Esophagus muscularis mucosa (tissue), 4 donors: ENCODE data around the gene HAUS5. TPM values are rescaled to one million over a fixed set of nuclear protein-coding genes. Genes with fewer than 3 reads are reported as not detected.

Experiments
- DNase-seq: peaks from one replicate; pipeline ENCODE4 v3.0.0-alpha.2; 2017; ENCODE audit errors: extremely low spot score
- H3K27ac ChIP-seq, 4 donors: fragments of 200-600 bp; sonication (generic); replicated peaks in 1 of 4; 1 replicate in 3 of 4; 2 replicates in 1 of 4; pipeline ENCODE4 v1.5.1; 2016 to 2019; ENCODE audit warnings: mild to moderate bottlenecking in 1 of 4
- H3K27me3 ChIP-seq, 4 donors: fragments of 200-600 bp; sonication (generic); one replicate each; pipeline versions ENCODE4 v1.5.1 to v1.6.0; 2016 to 2019
- H3K36me3 ChIP-seq, 4 donors: fragments of 200-600 bp; sonication (generic); one replicate each; pipeline ENCODE4 v1.5.1; 2016 to 2019
- H3K4me1 ChIP-seq, 4 donors: fragments of 200-600 bp; sonication (generic); one replicate each; pipeline ENCODE4 v1.5.1; 2016 to 2019
- H3K4me3 ChIP-seq, 4 donors: fragments of 200-600 bp; sonication (generic); 1 replicate in 2 of 4; 2 replicates in 2 of 4; pipeline ENCODE4 v1.5.1; 2016 to 2019; ENCODE audit warnings: mild to moderate bottlenecking in 4 of 4, moderate library complexity in 1 of 4
- H3K9me3 ChIP-seq, 4 donors: fragments of 200-600 bp; sonication (generic); 1 replicate in 3 of 4; 2 replicates in 1 of 4; pipeline ENCODE4 v1.5.1; 2016 to 2019
- EP300 ChIP-seq: sonication (generic); formaldehyde crosslinking; IDR thresholded peaks from one replicate; pipeline ENCODE4 v1.6.1; 2017; ENCODE audit warnings: antibody characterized with exemption
- POLR2A ChIP-seq: fragments of 450-650 bp; IDR thresholded peaks from one replicate; pipeline ENCODE4 v1.6.1; 2017; ENCODE audit warnings: antibody characterized with exemption, moderate library complexity, mild to moderate bottlenecking, low read depth
- POLR2AphosphoS5 ChIP-seq, 2 donors: sonication (generic); formaldehyde crosslinking; IDR thresholded peaks; one replicate each; pipeline ENCODE4 v1.6.1; 2017; ENCODE audit warnings: antibody characterized with exemption in 2 of 2
- WGBS: methylation state at CpG from one replicate; pipeline ENCODE4 v1.1.5; 2018; 5-methylcytosine and 5-hydroxymethylcytosine counted together
- intact Hi-C: fragments of 100-400 bp; cut with DNase I; formaldehyde crosslinking; loops from one replicate; pipeline ENCODE4 v1.15.1; 2023
- total RNA-seq, 4 donors: library from RNA; depleted of rRNA; stranded (reverse); fragments of >200 nt; gene quantifications; one replicate each; pipeline versions ENCODE4 v1.1.0 to v1.2.1, GENCODE V29; 2016
- TF ChIP-seq, protein P1 (sequence below), 3 experiments: fragments of 200-600 bp in 2 of 3; fragments of 450-650 bp in 1 of 3; sonication (generic) in 2 of 3; IDR thresholded peaks; one replicate each; pipeline ENCODE4 v1.5.1; 2017 to 2019; ENCODE audit warnings: antibody characterized with exemption in 3 of 3, mild to moderate bottlenecking in 2 of 3, moderate library complexity in 1 of 3

HAUS5 gene
- total RNA-seq, 4 donors from 2014 or later: 3.7 to 4.7 (median 4.3) TPM

- no peak overlapping the region for H3K4me3 ChIP-seq
- 83% methylated on average over 6 of the region's 6 CpGs for WGBS
- peaks cover 3 to 10% (median 8%) of the 10 kb centered on the region in 4 donors for H3K4me1 ChIP-seq
- intact Hi-C loops: no loop called here
- peaks cover 0 to 17% (median 9%) of the 10 kb centered on the region in 4 donors for H3K36me3 ChIP-seq
- DNase-seq: no peak
- no peaks in the 10 kb centered on the region for H3K9me3 ChIP-seq
- peaks cover 0 to 28% (median 8%) of the 10 kb centered on the region in 4 donors for H3K27me3 ChIP-seq
- H3K27ac ChIP-seq: no peak overlapping the region
- TF ChIP-seq POLR2A (no peak), POLR2AphosphoS5 (IDR thresholded peaks at IDR 0.05) (no peak), EP300 (no peak)
- TF ChIP-seq, protein P1, sequence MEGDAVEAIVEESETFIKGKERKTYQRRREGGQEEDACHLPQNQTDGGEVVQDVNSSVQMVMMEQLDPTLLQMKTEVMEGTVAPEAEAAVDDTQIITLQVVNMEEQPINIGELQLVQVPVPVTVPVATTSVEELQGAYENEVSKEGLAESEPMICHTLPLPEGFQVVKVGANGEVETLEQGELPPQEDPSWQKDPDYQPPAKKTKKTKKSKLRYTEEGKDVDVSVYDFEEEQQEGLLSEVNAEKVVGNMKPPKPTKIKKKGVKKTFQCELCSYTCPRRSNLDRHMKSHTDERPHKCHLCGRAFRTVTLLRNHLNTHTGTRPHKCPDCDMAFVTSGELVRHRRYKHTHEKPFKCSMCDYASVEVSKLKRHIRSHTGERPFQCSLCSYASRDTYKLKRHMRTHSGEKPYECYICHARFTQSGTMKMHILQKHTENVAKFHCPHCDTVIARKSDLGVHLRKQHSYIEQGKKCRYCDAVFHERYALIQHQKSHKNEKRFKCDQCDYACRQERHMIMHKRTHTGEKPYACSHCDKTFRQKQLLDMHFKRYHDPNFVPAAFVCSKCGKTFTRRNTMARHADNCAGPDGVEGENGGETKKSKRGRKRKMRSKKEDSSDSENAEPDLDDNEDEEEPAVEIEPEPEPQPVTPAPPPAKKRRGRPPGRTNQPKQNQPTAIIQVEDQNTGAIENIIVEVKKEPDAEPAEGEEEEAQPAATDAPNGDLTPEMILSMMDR (IDR thresholded peaks at IDR 0.05): no peak
These were observed 57.0 kb downstream of the HAUS5 start for GRCh38 chr19:35669566-35669965.

- Histone ChIP-seq H3K9me3 (no peaks in the 10 kb centered on the region), H3K27ac (no peak overlapping the region), H3K4me1 (peaks cover 3 to 10% (median 8%) of the 10 kb centered on the region in 4 donors), H3K4me3 (no peak overlapping the region), H3K36me3 (peaks cover 0 to 13% (median 7%) of the 10 kb centered on the region in 4 donors), H3K27me3 (peaks cover 0 to 32% (median 8%) of the 10 kb centered on the region in 4 donors)
- TF ChIP-seq, protein P1 (IDR thresholded peaks at IDR 0.05): no peak
- TF ChIP-seq EP300 (no peak), POLR2A (no peak), POLR2AphosphoS5 (IDR thresholded peaks at IDR 0.05) (no peak)
- intact Hi-C loops: no loop called here
- whole genome bisulfite sequencing: 68% methylated on average over 4 of the region's 4 CpGs
- DNase-seq: no peak
These were observed 57.4 kb downstream of the HAUS5 start for GRCh38 chr19:35669974-35670373.

DNA sequence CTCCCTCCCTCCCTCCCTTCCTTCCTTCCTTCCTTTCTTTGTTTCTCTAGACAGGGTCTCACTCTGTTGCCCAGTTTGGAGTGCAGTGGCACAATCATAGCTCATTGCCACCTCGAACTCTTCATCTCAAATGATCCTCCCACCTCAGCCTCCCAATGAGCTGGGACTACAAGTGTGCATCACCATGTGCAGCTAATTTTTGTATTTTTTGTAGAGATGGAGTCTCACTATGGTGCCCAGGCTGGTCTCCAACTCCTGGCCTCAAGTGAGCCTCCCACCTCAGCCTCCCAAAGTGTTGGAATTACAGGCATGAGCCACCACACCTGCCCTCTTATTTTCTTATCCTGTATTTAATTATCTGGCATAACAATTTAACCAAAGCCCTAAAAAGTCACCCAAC lies 58.2 kb downstream of the HAUS5 start:
- no peak for TF ChIP-seq EP300
- TF ChIP-seq, protein P1 (IDR thresholded peaks at IDR 0.05): no peak
- TF ChIP-seq POLR2AphosphoS5 (IDR thresholded peaks at IDR 0.05): no peak
- TF ChIP-seq POLR2A: no peak
- no peak overlapping the region for H3K4me3 ChIP-seq
- no peaks in the 10 kb centered on the region for H3K9me3 ChIP-seq
- intact Hi-C loops: no loop called here
- 79% methylated on average over 1 of the region's 1 CpG for WGBS
- no peak overlapping the region for H3K27ac ChIP-seq
- H3K4me1 ChIP-seq: peaks cover 3 to 10% (median 8%) of the 10 kb centered on the region in 4 donors
- peaks cover 0 to 6% (median under 1%) of the 10 kb centered on the region in 4 donors for H3K36me3 ChIP-seq
- peaks cover 0 to 40% (median 8%) of the 10 kb centered on the region in 4 donors for H3K27me3 ChIP-seq
- no peak for DNase-seq

DNA sequence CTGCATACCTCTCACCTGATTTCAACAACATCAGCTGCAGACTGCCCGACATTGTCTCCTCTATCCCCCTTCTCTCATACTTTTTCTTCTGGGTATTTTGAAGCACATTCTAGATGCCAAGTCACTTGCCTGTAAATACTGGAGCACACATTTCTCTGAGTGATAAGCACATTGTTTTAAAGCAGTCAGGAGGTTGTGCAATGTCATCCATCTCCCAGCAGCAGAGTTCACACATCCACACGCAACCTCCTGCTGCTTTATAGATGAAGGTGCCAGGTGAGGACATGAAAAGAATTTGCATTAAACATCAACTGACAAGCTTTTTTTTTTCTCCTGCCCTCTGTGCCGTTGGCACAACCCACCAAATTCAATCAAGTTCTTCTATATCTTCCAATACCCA lies 59.3 kb downstream of the HAUS5 start:
- Histone ChIP-seq H3K27ac (no peak overlapping the region), H3K27me3 (peaks cover 0 to 51% (median 8%) of the 10 kb centered on the region in 4 donors), H3K9me3 (no peaks in the 10 kb centered on the region), H3K36me3 (no peaks in the 10 kb centered on the region), H3K4me1 (peaks cover 3 to 10% (median 8%) of the 10 kb centered on the region in 4 donors), H3K4me3 (no peak overlapping the region)
- DNase-seq: no peak
- 43% methylated on average over 3 of the region's 3 CpGs for WGBS
- intact Hi-C loops: no loop called here
- TF ChIP-seq POLR2AphosphoS5 (IDR thresholded peaks at IDR 0.05): no peak
- TF ChIP-seq, protein P1 (IDR thresholded peaks at IDR 0.05): no peak
- no peak for TF ChIP-seq POLR2A
- TF ChIP-seq EP300: no peak
